ENCODE data around the gene MDH1.
"Not testable (repeated sequence)": the region's sequence is repeated elsewhere in the genome, so short reads cannot be mapped to it uniquely, and the experiment has no call there.

MDH1 gene

GRCh38 chr2:63588385-63589147 lies at the start of gene MDH1, which contains the start of gene WDPCP:
MDH1 (plus strand) TSS chr2:63588963; CDS start chr2:63589044, 81 bp downstream.
WDPCP (minus strand) TSS chr2:63588477; CDS start chr2:63588271, 206 bp downstream.
- in situ Hi-C loops (cut with MboI; ENCODE audit: low sequenced_read_pairs), result no loop called here

- in situ Hi-C loops (cut with MboI; ENCODE audit: low sequenced_read_pairs), result no loop called here
These were observed 49.2 kb upstream of the MDH1 start for GRCh38 chr2:63539416-63540162.

DNA sequence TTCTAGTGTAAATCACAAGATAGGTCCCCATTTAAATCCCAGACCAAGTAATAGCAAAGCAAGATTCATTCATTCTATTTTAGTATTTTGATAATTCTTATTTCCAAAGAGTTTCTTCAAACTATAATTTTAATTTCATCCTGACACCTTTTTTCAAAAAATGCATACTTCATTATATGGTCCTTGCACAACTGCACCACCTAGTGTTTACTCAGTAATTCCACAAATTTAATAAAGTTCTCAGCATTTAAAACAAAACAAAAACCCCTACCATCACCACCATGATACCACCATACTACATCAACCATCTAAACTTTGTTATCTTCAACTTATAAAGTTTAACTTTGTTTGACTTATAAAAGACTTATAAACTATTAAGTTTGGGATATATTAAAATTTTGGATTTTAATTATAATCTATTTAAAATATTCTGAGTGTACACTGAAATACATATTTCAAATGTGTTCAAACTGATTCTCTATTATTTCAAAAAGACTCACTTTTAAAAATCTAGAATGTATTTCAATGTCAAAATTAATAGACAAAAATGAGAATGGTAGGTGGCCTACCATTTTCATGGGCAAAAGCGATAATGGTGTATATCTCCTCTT lies 44.6 kb upstream of the MDH1 start:
- in situ Hi-C loops (cut with MboI; ENCODE audit: low sequenced_read_pairs), result no loop called here

GRCh38 chr2:63545023-63545422 lies 43.7 kb upstream of the MDH1 start:
- in situ Hi-C loops (cut with MboI; ENCODE audit: low sequenced_read_pairs), result no loop called here

- in situ Hi-C loops (cut with MboI; ENCODE audit: low sequenced_read_pairs), result no loop called here
These were observed 35.7 kb upstream of the MDH1 start for GRCh38 chr2:63553049-63553448.

- in situ Hi-C loops (cut with MboI; ENCODE audit: low sequenced_read_pairs), result no loop called here
These were observed 33.5 kb upstream of the MDH1 start for GRCh38 chr2:63555299-63555698.

DNA sequence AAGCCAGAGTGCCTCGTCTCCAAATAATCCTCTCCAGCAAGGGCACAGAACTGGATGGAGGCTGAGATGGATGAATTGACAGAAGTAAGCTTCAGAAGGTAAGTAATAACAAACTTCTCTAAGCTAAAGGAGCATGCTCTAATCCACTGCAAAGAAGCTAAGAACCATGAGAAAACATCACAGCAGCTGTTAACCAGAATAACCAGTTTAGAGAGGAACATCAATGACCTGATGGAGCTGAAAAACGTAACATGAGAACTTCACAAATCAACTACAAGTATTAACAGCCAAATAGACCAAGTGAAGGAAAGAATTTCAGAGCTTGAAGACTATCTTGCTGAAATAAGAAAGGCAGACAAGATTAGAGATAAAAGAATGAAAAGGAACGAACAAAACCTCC lies 32.8 kb upstream of the MDH1 start:
- in situ Hi-C loops (cut with MboI; ENCODE audit: low sequenced_read_pairs), result no loop called here

GRCh38 chr2:63557819-63558218 lies 30.9 kb upstream of the MDH1 start:
- in situ Hi-C loops (cut with MboI; ENCODE audit: low sequenced_read_pairs), result not testable (repeated sequence)

GRCh38 chr2:63558922-63559321 lies 29.8 kb upstream of the MDH1 start:
- in situ Hi-C loops (cut with MboI; ENCODE audit: low sequenced_read_pairs), result not testable (repeated sequence)

DNA sequence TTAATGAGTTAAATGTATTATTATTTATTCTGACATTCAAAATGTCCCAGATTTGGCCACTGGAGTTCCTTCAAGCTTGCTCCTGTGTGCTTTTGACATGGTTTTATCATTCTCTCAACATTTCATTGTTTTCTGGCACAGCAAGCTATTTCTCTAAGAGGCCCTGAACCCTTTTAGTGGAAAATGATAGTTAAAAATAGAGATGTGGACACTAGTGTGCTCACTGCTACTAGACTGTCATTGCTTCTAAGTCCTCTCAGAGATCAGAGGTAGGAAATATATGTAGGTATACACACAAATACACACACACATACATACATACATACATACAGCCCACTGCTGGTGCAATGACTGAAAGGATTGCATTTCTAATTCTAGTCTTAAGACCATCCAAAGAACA lies 26.0 kb upstream of the MDH1 start:
- in situ Hi-C loops (cut with MboI; ENCODE audit: low sequenced_read_pairs), result no loop called here

DNA sequence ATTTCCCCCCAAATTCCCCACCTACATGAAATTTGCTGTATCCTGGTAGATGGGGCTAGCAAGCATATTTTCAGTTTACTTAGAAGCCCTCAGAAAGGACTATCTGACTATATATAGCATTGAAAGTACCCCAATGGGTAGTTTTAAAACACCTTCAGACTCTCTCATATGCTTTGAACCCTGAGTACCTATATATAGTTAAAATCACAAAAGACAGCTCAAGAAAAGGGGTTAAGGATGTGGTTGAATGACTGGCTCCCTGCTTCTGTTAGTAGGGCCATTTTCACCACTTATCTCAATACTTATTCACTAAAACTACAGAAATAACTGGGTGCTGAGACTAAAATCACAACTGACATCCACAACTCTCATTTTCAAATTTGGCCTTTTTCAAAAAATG lies 19.0 kb upstream of the MDH1 start:
- in situ Hi-C loops (cut with MboI; ENCODE audit: low sequenced_read_pairs), result no loop called here

GRCh38 chr2:63571291-63571690 lies 17.5 kb upstream of the MDH1 start:
- in situ Hi-C loops (cut with MboI; ENCODE audit: low sequenced_read_pairs), result no loop called here

- in situ Hi-C loops (cut with MboI; ENCODE audit: low sequenced_read_pairs), result no loop called here
These were observed 16.8 kb upstream of the MDH1 start for GRCh38 chr2:63572001-63572400.

- in situ Hi-C loops (cut with MboI; ENCODE audit: low sequenced_read_pairs), result not testable (repeated sequence)
These were observed 15.7 kb upstream of the MDH1 start for GRCh38 chr2:63573026-63573425.

DNA sequence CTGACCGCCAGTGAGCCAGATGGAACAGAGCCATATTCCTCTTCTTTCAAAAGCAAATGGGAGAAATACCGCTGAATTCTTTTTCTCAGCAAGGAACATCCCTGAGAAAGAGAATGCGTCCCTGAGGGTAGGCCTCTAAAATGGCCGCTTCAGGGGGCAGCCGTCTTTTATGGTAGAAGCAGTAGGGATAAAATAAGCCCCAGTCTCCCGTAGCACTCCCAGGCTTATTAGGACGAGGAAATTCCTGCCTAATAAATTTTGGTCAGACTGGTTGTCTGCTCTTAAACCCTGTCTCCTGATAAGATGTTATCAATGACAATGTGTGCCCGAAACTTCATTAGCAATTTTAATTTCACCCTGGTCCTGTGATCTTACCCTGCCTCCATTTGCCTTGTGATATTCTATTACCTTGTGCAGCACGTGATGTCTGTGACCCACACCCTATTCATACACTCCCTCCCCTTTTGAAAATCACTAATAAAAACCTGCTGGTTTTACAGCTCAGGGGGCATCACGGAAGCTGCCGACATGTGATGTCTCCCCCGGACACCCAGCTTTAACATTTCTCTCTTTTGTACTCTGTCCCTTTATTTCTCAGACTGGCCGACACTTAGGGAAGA lies 14.9 kb upstream of the MDH1 start:
- in situ Hi-C loops (cut with MboI; ENCODE audit: low sequenced_read_pairs), result not testable (repeated sequence)

- in situ Hi-C loops (cut with MboI; ENCODE audit: low sequenced_read_pairs), result no loop called here
These were observed 12.2 kb upstream of the MDH1 start for GRCh38 chr2:63576546-63576945.

DNA sequence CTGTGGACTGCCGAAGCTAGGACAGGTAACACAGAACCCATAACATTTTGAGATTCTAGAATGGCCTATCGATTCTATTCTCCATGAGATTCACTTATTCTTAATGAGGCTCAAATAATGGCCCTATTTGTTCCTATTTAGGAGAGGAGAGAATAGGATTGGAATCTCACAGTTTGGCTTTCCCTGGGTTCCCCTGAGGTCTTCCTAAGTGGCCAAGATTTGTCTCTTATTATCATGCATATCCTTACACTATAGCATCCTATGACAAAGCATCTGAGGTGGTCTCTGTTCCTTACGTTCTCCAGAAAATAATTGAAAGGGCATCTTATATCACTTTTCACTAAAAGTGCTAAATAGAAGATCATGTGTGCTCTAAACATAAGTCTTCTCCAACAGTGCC lies 10.0 kb upstream of the MDH1 start:
- in situ Hi-C loops (cut with MboI; ENCODE audit: low sequenced_read_pairs), result no loop called here

- in situ Hi-C loops (cut with MboI; ENCODE audit: low sequenced_read_pairs), result no loop called here
These were observed 8.0 kb upstream of the MDH1 start for GRCh38 chr2:63580651-63581297.

- in situ Hi-C loops (cut with MboI; ENCODE audit: low sequenced_read_pairs), result no loop called here
These were observed 7.3 kb upstream of the MDH1 start for GRCh38 chr2:63581298-63581961.

- in situ Hi-C loops (cut with MboI; ENCODE audit: low sequenced_read_pairs), result no loop called here
These were observed 5.9 kb upstream of the MDH1 start for GRCh38 chr2:63582873-63583272.

Data from HL-60/S4 treated with phorbol 12-myristate 13-acetate at 8.2 ng/mL for 4 days and 3 days (cell line).